Stimulated activated CD4-positive, alpha-beta T cell treated with anti-CD3 and anti-CD28 coated beads, Interleukin-4, amount 100 ng/mL, for 1 hour (primary cell): ENCODE results near the gene APOL3.
"Not testable (repeated sequence)": the region's sequence is repeated elsewhere in the genome, so short reads cannot be mapped to it uniquely, and the experiment has no call there.

ENCODE experiments used
- DNase-seq: peaks from one replicate; pipeline ENCODE4 v3.0.0-alpha.2; 2020

APOL3 gene

GRCh38 chr22:36155702-36156101 is 4.9 kb downstream of the APOL3 start:
- no peak for DNase-seq

DNA sequence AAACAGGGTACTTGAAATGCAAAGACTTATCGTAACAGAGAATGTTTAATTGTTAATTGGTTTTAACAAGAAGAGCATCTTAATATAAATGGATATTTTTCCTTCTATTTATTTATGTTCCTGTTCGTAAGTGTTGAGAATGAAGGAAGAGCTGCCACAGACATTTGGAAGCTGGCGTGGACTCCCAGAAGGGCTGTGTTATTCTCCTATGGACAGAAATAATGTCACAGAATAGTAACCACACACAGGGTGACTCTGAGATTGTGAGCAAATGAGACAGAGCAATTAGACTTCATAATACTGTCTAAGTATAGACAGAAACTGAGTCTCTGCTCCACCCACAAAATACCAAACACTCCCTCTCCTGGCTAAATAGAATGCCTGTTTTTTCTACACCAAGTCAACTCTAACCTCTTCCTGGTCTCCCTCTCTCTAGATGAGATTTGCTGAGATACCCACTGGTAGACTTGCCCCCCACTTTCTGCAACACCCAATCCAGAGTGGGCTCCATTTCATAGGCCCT is 6.1 kb downstream of the APOL3 start:
- DNase-seq = no peak

DNA sequence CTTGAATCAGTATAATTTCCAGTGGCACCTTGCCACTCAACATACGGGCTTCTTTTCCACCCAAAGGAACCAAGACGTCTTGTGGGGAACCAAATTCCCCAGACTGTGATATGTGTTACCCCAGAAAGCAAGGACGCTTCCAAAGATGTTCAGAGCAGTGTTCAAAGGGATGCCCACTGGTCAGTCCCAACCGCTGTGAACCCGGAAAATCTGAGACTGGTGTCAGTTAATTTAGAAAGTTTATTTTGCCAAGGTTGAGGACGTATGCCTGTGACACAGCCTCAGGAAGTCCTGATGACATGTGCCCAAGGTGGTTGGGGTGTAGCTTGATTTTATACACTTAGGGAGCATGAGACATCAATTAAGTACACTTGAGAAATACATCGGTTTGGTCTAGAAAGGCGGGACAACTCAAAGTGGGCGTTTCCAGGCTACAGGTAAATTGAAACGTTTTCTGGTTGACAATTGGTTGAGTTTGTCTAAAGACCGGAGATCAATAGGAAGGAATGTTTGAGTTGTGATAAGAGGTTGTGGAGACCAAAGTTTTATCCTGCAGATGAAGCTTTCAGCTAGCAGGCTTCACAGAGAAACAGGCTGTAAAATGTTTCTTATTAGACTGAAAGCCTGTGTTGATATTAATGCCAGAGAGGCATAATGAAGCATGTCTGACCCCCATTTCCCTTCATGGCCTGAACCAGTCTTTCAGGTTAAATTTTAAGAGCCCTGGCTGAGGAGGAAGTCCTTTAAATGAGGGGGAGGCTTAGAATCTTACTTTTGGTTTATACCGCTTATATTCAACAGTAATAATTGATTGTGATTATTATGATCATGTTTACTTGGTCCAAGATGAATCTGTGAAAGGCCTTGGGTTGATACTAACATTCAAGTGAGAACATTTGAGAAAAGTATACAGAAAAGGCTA is 6.8 kb downstream of the APOL3 start:
- DNase-seq = no peak

GRCh38 chr22:36152821-36153220 is 7.7 kb downstream of the APOL3 start:
- not testable (repeated sequence) for DNase-seq

GRCh38 chr22:36152088-36152487 is 8.5 kb downstream of the APOL3 start:
- DNase-seq = no peak

- DNase-seq = no peak
Measured at GRCh38 chr22:36151006-36151595, 9.5 kb downstream of the APOL3 start.

DNA sequence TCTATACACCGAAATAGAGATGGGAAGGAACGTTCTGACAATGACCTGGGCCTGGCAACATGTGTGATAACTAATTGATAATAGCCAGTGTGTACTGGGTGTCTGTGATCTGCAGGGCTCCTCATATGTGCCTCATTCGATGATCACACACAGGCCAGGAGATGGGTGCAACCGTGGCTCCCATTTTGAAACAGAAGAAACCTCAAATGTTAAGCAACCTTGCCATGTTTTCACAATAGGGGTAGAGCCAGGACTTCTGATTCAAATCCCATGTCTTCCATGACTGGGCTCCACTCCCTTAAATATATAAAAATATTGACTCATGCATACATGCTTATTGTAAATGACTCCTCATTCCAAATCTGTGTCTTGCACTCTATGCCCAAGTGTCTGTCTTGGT is 11.1 kb downstream of the APOL3 start:
- no peak for DNase-seq

GRCh38 chr22:36148411-36148810 is 12.1 kb downstream of the APOL3 start:
- no peak for DNase-seq

DNA sequence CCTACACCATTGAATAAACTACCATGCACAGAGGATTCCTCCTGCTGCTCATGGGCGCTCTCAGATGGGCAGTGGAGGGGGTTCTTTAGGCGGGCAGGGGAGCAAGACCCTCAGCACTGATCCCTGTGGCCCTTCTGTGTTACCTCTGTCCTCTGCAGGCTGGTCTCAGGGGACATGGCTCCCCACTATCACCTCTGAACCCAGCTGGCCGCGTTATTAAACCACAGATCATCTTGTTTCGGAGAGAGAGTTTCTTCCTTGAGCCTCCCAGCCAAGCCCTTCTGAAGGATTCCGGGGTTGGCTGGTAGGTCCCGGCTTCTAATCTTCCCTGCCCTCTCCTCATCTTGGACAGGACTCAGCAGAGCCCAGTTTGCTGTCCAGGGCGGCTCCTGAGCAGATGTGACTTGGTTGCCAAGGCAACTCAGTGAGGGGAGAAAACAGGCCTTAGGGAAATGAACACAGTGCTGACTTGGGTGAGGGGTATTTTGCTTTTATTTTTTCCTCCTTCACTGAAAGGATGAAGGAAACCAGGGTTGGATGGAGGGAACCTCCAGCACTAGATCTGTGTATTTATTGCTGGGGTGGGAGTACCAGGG is 13.3 kb downstream of the APOL3 start:
- no peak for DNase-seq

DNA sequence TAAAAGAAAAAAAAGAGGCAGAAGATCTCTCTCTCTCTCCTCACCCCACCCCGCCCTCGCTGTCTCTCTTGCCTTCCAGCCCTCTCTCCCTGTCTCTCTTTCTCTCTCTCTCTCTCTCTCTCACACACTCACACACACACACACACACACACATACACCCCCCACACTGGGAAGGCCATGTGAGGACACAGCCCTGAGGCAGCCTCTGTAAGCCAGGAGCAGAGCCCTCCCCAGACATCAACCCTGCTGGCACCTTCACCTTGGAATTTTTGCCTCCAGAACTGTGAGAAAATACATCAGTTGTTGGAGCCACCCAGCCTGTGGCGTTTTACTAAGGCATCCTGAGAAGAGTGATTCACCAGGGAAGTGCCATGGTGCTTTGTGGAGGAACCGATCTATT is 14.7 kb downstream of the APOL3 start:
- no peak for DNase-seq

- no peak for DNase-seq
Measured at GRCh38 chr22:36144886-36145541, 15.5 kb downstream of the APOL3 start.

GRCh38 chr22:36143956-36144355 is 16.6 kb downstream of the APOL3 start:
- no peak for DNase-seq

DNA sequence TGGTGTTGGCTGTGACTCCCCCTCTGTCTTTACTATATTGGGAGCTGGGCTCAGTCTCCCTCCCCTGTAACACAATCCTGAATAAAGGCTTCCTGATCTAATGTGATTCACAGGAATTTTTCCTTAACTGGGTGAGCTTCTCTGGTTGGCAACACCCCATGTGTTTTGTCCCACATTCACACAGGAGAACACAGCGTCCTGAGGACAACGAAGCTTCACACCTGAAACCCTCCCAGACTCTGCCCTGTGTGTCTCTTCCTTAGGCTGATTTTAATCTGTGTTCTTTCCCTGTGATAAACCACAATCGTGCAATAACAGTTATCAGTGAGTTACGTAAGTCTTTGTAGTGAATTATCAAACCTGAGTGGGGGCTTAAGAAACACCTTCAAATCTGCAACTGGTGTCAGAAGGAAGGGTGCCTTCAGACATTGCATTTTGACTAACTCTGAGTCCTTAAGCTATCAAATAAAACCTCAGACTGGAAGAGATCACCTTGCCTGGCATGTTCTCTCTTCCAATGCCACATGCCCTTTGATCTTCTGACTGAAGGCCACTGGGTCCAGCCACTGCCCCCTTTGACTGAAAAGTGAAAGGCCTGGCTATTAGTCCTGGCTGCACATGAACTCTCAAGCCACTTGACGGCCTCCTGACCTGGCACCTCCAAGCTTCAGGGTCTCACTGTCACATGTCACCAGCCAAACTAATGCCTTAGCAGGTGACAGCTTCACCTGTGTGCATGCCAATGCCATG is 17.3 kb downstream of the APOL3 start:
- DNase-seq = no peak

DNA sequence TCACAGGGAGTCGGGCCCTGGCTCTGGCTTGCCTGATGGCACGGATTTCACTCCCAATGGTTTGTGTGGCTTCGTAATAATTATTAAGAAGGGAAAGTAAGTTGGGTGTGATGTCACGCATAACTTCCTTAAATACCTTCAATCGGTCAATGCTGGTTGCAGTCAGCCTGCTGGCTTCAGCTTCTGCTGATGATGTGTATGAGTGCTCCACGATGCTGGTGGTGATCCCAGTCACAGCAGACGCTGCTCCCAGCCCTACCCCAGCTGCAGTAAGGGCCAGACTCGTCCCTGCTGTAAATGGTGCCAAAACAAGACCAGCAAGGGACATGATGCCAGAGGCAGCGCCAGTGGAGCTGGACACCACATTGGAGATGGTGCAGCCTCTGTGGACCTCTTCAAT is 19.1 kb downstream of the APOL3 start:
- no peak for DNase-seq

DNA sequence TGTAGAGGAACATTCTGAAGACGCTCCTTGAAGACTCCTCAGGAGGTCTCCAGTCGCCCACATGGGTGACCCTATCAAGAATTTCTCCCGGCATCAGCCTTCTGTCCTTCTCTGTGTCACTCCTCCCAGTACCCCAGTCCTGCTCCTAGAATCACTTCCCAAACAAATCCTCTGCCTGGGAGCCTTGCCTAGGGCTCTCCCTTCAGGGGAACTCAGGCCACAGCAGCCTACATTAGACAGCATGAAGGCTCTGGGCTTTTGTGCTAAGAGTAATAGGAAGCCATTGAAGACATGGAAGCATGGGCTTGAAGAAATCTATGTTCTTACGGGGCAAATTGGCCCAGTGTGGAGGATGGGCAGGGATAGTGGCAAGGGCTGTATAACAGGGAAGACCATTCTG is 21.8 kb downstream of the APOL3 start:
- not testable (repeated sequence) for DNase-seq

GRCh38 chr22:36136988-36137387 is 23.6 kb downstream of the APOL3 start:
- no peak for DNase-seq

- no peak for DNase-seq
Measured at GRCh38 chr22:36136475-36136874, 24.1 kb downstream of the APOL3 start.

- no peak for DNase-seq
Measured at GRCh38 chr22:36135306-36135980, 25.1 kb downstream of the APOL3 start.

DNA sequence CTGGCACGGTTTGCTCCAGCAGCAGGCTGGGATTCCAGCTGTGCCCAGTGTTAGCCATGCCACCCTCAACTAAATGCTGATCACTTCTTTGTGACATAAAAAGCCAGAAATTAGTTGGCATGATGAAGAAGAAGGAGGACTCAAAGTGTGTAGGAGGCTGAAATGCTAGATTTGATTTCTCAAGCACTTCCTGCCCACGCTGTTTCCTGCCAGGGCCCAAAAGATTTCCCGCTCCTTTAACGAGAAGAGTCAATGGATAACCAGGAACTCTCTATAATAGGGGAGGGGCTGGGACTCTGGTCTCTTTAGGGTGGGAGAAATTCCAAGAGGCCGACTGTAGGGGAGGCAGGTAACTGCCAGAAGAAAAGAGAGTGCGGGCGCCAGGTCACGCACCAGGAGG is 26.4 kb downstream of the APOL3 start:
- no peak for DNase-seq

GRCh38 chr22:36131907-36132306 is 28.6 kb downstream of the APOL3 start:
- no peak for DNase-seq

DNA sequence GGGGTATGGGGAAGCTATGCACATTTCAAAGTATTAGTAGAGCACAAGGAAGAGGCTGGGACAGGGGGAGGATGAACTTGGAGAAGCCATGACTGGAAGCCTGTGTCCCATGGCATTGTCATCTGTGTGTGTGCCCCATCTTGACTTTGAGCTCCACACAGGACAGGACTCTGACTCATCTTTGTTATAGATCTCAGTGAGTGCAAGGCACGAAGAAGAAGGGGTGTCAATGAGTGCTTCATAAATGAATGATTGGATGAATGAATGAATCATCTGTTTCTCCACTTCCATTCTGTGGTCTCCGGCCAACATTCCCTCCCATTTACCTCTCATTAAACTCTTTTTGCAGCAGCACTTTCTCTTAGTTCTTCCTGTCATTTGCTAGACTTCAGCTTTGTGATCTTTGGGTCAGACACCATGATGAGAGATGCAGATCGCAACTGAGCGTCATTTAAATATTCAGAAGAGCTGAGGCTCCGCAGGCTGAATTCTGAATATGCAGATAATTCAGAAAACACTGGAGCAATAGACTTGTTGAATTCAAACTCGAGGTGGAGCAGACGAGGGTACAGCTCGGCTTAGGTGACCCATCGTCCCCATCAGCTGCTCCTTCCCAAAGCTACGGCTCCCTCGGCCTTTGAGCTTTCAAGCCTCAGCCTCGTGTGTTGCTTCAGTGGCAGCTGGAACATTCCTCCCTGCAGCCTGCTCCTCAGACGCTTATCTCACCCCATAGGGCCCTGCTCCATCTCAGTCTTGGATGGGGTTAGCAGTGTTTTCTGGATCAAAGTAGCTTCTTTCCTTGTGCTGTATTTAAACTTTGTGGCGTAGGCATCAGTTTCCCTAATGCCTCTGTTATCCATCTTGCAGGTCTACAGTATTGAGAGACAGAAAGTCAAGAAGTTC is 30.8 kb downstream of the APOL3 start:
- no peak for DNase-seq
